Neuronal stem cell (in vitro differentiated cells): Measurements from ENCODE around the gene PRPF19.

ENCODE experiments used
- DNase-seq: peaks from one replicate; pipeline ENCODE4 v3.0.0-alpha.2; 2013; ENCODE audit warnings: low spot score
- H2AFZ ChIP-seq: one replicate; pipeline ENCODE4 v1.6.1; 2013; ENCODE audit warnings: mild to moderate bottlenecking, low read length, inconsistent platforms
- H2AK5ac ChIP-seq: 2 replicates; pipeline ENCODE4 v1.6.1; 2013; ENCODE audit warnings: low read depth, mild to moderate bottlenecking, inconsistent platforms, low read length, moderate library complexity, mixed read lengths
- H2BK120ac ChIP-seq: 2 replicates; pipeline ENCODE4 v1.6.1; 2013; ENCODE audit warnings: low read depth, mild to moderate bottlenecking, inconsistent platforms, low read length, moderate library complexity, mixed read lengths
- H2BK12ac ChIP-seq: one replicate; pipeline ENCODE4 v1.6.1; 2013; ENCODE audit warnings: low read length, inconsistent platforms
- H2BK15ac ChIP-seq: 2 replicates; pipeline ENCODE4 v1.6.1; 2013; ENCODE audit warnings: mild to moderate bottlenecking, low read length, inconsistent platforms, mixed read lengths
- H2BK5ac ChIP-seq: one replicate; pipeline ENCODE4 v1.6.1; 2013; ENCODE audit warnings: inconsistent platforms, mild to moderate bottlenecking, low read length, moderate library complexity
- H3K14ac ChIP-seq: one replicate; pipeline ENCODE4 v1.6.1; 2013; ENCODE audit warnings: low read length, inconsistent platforms
- H3K18ac ChIP-seq: 2 replicates; pipeline ENCODE4 v1.6.1; 2013; ENCODE audit warnings: low read length, inconsistent platforms
- H3K23ac ChIP-seq: 2 replicates; pipeline ENCODE4 v1.6.1; 2013; ENCODE audit warnings: low read depth, mild to moderate bottlenecking, mixed read lengths, low read length, inconsistent platforms; ENCODE audit not compliant: poor library complexity
- H3K27ac ChIP-seq: replicated peaks from 3 replicates; pipeline ENCODE4 v1.5.1; 2013; ENCODE audit warnings: low read length, inconsistent platforms
- H3K27me3 ChIP-seq, 3 experiments: 2 replicates each; pipeline ENCODE4 v1.6.1; 2013; ENCODE audit warnings: low read length in 3 of 3, mild to moderate bottlenecking in 2 of 3, inconsistent platforms in 1 of 3, low read depth in 1 of 3, mixed read lengths in 1 of 3, moderate library complexity in 1 of 3; ENCODE audit not compliant: control insufficient read depth in 3 of 3, insufficient read depth in 3 of 3
- H3K36me3 ChIP-seq, 2 donors: replicated peaks in 1 of 2; 2 replicates each; pipeline ENCODE4 v1.6.1; 2013; ENCODE audit warnings: low read length in 2 of 2; ENCODE audit not compliant: control insufficient read depth in 2 of 2, insufficient read depth in 2 of 2
- H3K4ac ChIP-seq: 2 replicates; pipeline ENCODE4 v1.6.1; 2013; ENCODE audit warnings: inconsistent platforms, mild to moderate bottlenecking, low read length, moderate library complexity
- H3K4me1 ChIP-seq, 2 donors: 1 replicate in 1 of 2; 2 replicates in 1 of 2; pipeline ENCODE4 v1.6.1; 2013; ENCODE audit warnings: low read length in 2 of 2, low read depth in 1 of 2; ENCODE audit not compliant: control insufficient read depth in 2 of 2, insufficient read depth in 1 of 2
- H3K4me2 ChIP-seq: one replicate; pipeline ENCODE4 v1.6.1; 2013; ENCODE audit warnings: mild to moderate bottlenecking, low read length, inconsistent platforms; ENCODE audit not compliant: insufficient read depth, poor library complexity, severe bottlenecking
- H3K4me3 ChIP-seq, 2 donors: 2 replicates each; pipeline ENCODE4 v1.5.1; 2013; ENCODE audit warnings: low read length in 2 of 2, mild to moderate bottlenecking in 2 of 2, inconsistent platforms in 1 of 2, moderate library complexity in 1 of 2
- H3K79me1 ChIP-seq: one replicate; pipeline ENCODE4 v1.6.1; 2013; ENCODE audit warnings: low read depth, mild to moderate bottlenecking, inconsistent platforms, low read length, moderate library complexity
- H3K9ac ChIP-seq: one replicate; pipeline ENCODE4 v1.6.1; 2013; ENCODE audit warnings: mild to moderate bottlenecking, low read depth, low read length, inconsistent platforms; ENCODE audit not compliant: poor library complexity
- H3K9me3 ChIP-seq, 2 donors: replicated peaks in 1 of 2; 2 replicates each; pipeline versions ENCODE3 to v1.6.1; 2013; ENCODE audit warnings: low read length in 2 of 2, mild to moderate bottlenecking in 2 of 2, inconsistent platforms in 1 of 2, low read depth in 1 of 2, mixed read lengths in 1 of 2, moderate library complexity in 1 of 2; ENCODE audit not compliant: control insufficient read depth in 2 of 2, insufficient read depth in 1 of 2
- H4K8ac ChIP-seq: one replicate; pipeline ENCODE4 v1.6.1; 2013; ENCODE audit warnings: low read depth, mild to moderate bottlenecking, inconsistent platforms, low read length, moderate library complexity
- H4K91ac ChIP-seq: one replicate; pipeline ENCODE4 v1.6.1; 2013; ENCODE audit warnings: low read length, low read depth, mild to moderate bottlenecking, inconsistent platforms; ENCODE audit not compliant: poor library complexity
- WGBS, 2 donors: extraction: QIAGEN DNeasy Blood & Tissue Kit; methylation state at CpG; one replicate each; pipeline ENCODE4 v1.1.7; 2013; ENCODE audit warnings: missing lambda C conversion rate in 2 of 2, mixed read lengths in 1 of 2; ENCODE audit not compliant: insufficient read length in 2 of 2, insufficient replicate concordance in 1 of 2; ENCODE audit errors: extremely low coverage in 2 of 2; 5-methylcytosine and 5-hydroxymethylcytosine counted together

Gene PRPF19

DNA sequence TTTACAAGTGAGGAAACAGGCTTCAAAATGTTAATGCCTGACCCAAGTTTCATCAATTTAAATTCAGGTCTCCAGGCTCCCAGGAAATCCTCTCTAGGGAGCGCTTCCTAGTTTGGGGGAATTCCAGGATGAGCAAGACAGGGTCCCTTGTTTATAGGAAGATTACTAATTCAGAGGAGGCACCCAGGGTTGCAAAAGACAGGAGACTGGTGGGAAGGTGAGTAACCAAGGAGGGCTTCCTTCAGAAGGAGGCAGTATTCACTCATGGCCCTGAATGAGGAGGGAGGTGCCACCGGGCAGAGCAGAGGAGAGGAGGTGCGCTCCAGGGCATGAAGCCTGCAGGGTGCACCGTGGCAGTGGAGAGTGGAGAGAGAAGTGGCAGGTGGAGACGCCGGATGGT, 19.5 kb upstream of the PRPF19 start:
- no peak overlapping the region for H3K27ac ChIP-seq
- H2BK15ac ChIP-seq = no peak overlapping the region
- no peak overlapping the region for H4K91ac ChIP-seq
- no peak for DNase-seq
- no peak overlapping the region for H4K8ac ChIP-seq
- no peak overlapping the region for H3K14ac ChIP-seq
- H3K9ac ChIP-seq = no peak overlapping the region
- H2BK12ac ChIP-seq = no peak overlapping the region
- no peak overlapping the region for H3K23ac ChIP-seq
- H3K4ac ChIP-seq = no peak overlapping the region
- H2BK5ac ChIP-seq = no peak overlapping the region
- H3K4me2 ChIP-seq = peak overlapping the region; percentile 97
- no peak overlapping the region for H2AFZ ChIP-seq
- peaks cover 9% of the 10 kb centered on the region for H3K79me1 ChIP-seq
- no peaks in the 10 kb centered on the region for H3K9me3 ChIP-seq
- no peak overlapping the region for H3K18ac ChIP-seq
- no peaks in the 10 kb centered on the region for H3K27me3 ChIP-seq
- WGBS, 2 donors = no CpG with 5 or more reads among the region's 6 CpGs
- no peak overlapping the region for H2BK120ac ChIP-seq
- peaks cover 50 to 73% of the 10 kb centered on the region in 2 donors for H3K36me3 ChIP-seq
- peak overlapping the region in 1 of 2 donors; percentile 57 for H3K4me3 ChIP-seq
- peaks cover 11 to 15% of the 10 kb centered on the region in 2 donors for H3K4me1 ChIP-seq
- no peak overlapping the region for H2AK5ac ChIP-seq

DNA sequence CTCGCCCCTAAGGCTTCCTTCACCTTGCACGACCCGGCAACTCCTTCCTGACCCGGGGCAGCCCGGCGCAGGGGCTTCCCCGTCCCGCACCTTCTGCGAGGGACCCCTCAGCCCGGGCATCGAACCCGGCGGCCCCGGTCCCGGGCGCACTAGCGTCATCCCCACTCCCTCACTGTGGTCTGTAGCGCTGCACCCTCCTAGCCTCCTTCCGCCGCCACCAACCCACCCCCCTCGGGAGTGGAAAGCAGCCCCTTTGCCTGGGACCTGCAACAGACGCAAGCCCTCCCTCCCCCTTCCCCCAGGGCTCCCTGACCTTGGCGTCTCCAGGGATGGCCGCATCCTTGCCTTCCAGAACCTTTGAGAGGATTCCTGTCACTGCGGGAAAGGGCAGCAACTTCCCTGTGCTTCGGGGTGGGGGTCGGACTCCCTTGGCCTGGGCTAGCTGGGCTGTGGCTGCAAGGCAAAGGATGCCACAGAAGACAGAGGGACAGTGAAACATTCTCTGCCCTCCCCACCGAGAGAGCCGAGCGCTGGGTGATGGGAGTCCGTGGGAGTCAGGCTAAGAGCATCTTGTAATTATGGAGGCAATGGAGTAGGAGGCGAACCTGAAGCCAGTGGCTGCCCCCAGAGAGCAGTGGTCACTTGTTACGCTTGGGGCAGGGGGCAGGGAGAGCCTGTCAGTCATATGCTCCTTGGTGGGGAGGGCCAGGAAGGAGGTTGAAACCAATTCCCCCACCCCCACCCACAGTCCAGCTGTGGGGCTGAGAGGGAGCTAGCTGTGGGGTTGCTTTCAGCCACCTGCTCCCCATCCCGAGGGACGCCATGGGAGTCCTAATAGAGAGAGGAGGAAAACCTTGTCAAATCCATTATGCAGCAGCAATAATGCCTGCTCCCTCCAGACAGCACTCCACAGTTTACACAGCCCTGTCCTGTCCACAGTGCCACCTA, 18.8 kb upstream of the PRPF19 start:
- H3K18ac ChIP-seq = peak overlapping the region; percentile 96
- H3K79me1 ChIP-seq = peaks cover 9% of the 10 kb centered on the region
- peaks cover 49 to 73% of the 10 kb centered on the region in 2 donors for H3K36me3 ChIP-seq
- peak overlapping the region; percentile 57 to 96 for H3K4me3 ChIP-seq
- H2BK120ac ChIP-seq = no peak overlapping the region
- peak overlapping the region; percentile 94 for H3K9ac ChIP-seq
- no peak overlapping the region for H4K8ac ChIP-seq
- H2BK5ac ChIP-seq = peak overlapping the region; percentile 77
- no peaks in the 10 kb centered on the region for H3K9me3 ChIP-seq
- peaks cover 11 to 15% of the 10 kb centered on the region in 2 donors for H3K4me1 ChIP-seq
- H4K91ac ChIP-seq = no peak overlapping the region
- no peak overlapping the region for H3K27ac ChIP-seq
- H2AFZ ChIP-seq = peak overlapping the region; percentile 90
- no peak overlapping the region for H2BK12ac ChIP-seq
- no peak overlapping the region for H3K4ac ChIP-seq
- WGBS, 2 donors = no CpG with 5 or more reads among the region's 35 CpGs
- H2BK15ac ChIP-seq = peak overlapping the region; percentile 70
- H3K23ac ChIP-seq = peak overlapping the region; percentile 47
- no peaks in the 10 kb centered on the region for H3K27me3 ChIP-seq
- H3K14ac ChIP-seq = peak overlapping the region; percentile 75
- H2AK5ac ChIP-seq = peak overlapping the region; percentile 83
- DNase-seq = no peak
- peak overlapping the region; percentile 97 for H3K4me2 ChIP-seq

DNA sequence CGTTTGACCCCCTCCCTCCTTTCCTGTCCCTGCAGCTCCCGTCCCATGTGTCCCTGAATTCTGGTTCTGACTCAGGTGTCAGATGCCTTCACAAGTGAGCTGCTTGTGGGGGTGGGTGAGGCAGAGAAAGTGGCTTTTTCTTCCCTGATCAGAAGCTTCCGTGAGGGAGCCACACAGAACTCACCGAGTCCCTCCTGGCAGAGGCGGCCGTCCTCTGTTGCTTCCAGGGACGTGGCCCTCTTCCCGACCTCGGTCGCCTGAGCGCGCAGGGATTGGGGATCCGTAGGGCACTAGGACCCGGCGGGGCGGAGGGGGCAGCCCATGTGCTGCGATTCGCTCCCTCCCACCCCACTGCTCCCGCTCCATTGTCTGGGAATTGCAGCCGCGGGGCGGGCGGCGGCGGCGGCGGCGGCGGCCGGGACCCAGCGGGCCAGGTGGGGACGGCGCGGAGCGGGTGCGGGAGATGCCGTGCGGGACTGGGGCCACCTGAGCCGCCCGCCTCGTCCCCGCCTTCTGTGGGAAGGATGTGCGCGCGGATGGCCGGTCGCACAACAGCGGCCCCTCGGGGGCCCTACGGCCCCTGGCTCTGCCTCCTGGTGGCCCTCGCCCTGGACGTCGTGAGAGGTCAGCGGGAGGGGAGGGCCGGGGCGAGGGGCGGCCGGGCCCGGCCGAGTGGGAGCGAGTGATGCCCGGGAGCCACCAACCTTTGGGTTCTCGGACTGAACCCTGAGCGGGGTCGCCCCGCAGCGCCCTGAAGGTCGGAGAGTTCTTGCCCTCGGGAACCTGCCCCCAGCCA, 17.9 kb upstream of the PRPF19 start, which contains the start of gene TMEM132A:
Gene TMEM132A (plus strand): TSS at position 351 of the 796 bp plus-strand sequence. CDS start 174 bp downstream, at position 525.
- Histone ChIP-seq H3K4me1 (peaks cover 11 to 15% of the 10 kb centered on the region in 2 donors), H2AFZ (peak within 1 kb of the TSS; percentile 90), H3K14ac (peak within 1 kb of the TSS; percentile 75), H3K79me1 (peaks cover 9% of the 10 kb centered on the region), H3K36me3 (peaks cover 49 to 73% of the 10 kb centered on the region in 2 donors), H3K18ac (peak within 1 kb of the TSS; percentile 96), H2BK120ac (peak within 1 kb of the TSS; percentile 49), H4K8ac (peak within 1 kb of the TSS; percentile 67), H3K23ac (peak within 1 kb of the TSS; percentile 47), H2BK15ac (peak within 1 kb of the TSS; percentile 70), H2BK5ac (peak within 1 kb of the TSS; percentile 77), H3K27ac (no peak within 1 kb of the TSS), H3K4me2 (peak within 1 kb of the TSS; percentile 97), H3K4me3 (peak within 1 kb of the TSS; percentile 57 to 96), H3K4ac (no peak within 1 kb of the TSS), H3K9me3 (no peaks in the 10 kb centered on the region), H3K27me3 (no peaks in the 10 kb centered on the region), H3K9ac (peak within 1 kb of the TSS; percentile 94), H4K91ac (no peak within 1 kb of the TSS), H2BK12ac (peak within 1 kb of the TSS; percentile 75), H2AK5ac (peak within 1 kb of the TSS; percentile 83)
- WGBS, 2 donors = no CpG with 5 or more reads among the region's 69 CpGs
- peak; percentile 63 for DNase-seq
